GM19372 (cell line): ENCODE measurements around the gene TMEM147.

Source experiments
- ATAC-seq: cut with Tn5 transposase; IDR thresholded peaks from one replicate; pipeline ENCODE4 v1.9.1; 2021; ENCODE audit warnings: mild to moderate bottlenecking, low read depth, moderate library complexity; ENCODE audit not compliant: unreplicated experiment

The TMEM147 gene

DNA sequence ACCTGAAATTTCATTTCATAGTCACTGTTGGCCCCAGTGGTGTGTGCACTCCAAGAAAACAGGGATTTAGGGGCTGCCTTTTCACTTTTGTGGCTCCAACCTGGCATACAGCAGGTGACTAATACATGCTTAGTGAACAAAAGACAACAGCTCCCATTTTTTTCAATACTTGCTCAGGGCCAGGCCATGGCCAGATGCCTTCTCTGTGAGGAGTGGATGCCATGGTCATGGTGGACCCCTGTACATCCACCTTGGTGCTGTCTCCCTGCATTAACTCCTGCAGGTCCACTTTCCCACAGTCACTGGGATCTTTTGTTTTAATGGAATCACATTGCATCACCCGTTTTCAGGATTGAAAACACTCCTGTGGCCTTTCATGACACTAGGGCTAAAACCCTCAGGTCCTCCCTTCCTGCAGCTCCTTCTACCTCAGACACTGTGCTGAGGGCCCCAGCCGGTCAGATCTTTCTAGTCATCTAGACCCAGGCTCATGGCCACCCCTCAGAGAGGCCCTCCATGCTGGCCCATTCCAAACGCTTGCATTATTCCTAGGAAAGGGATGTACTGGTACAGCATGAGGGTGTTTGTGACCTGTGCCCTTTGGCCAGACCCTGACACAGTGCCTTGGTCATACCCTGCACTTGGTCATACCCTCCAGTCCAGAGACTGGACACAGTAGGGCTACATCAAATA lies 1.2 kb upstream of the TMEM147 start:
- ATAC-seq: no peak

DNA sequence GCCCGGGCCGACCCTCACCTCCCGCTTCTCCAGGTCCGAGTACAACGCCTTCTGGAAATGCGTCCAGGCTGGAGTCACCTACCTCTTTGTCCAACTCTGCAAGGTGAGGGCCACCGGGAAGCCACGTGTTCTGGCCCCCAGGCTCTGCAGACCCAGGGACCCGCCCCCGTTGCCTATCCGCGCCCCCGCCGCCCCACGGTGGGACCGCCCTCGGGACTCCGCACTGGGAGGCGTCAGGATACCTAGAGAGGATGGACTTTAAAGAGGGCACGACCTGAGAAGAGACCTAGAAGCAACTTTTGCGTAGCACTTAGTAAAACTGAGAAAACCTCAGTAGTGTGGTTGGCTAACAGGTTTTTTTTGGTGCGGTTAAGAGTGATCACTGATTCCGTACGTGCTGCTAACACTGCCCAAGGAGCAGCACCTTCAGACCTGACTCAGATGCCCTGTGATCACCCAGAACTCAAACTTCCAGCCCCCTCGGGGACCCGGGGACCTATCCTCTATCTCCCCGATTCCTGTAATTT lies 492 bp downstream of the TMEM147 start:
- ATAC-seq: peak; percentile 48

DNA sequence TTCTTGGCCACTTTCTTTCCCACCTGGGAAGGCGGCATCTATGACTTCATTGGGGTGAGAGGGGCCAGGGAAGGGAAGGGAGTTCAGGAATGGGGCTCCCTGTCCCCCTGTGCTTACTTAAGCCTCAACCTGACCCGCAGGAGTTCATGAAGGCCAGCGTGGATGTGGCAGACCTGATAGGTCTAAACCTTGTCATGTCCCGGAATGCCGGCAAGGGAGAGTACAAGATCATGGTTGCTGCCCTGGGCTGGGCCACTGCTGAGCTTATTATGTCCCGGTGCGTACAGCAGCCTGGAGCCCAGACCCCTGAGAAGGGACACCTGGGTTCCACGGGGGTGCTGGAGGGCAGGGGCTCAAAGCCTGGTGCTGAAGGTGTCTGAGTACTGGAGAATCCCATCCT lies 1.1 kb downstream of the TMEM147 start:
- no peak for ATAC-seq

DNA sequence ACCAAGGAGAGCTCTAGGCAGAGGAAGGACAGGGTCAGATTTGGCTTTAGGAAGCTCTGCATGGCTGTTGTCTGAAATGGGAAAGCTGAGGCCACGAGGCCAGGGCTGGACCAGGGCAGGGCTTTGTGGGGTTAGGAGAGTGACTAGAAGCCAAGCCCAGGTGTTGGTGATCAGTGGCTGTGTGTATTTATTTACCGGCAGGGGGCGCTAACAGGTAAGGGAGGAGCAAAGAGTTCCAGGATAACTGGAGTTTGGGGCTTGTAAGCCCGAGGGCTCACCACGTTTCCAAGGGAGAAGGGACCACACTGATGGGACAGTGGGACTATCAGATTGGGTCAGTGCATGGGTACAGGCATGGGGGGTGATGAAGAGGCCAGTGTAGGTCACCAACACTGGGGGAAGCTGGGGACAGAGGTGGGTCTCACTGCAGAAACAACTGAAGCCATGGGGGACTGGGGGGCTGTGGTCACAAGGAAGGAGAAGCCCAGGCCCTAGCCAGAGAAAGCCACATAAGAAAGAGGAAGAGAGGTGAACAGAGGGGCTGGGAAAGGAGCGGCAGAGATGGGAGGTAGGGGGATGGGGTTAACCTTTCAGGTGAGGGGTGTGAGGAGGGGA lies 3.9 kb downstream of the TMEM147 start:
- ATAC-seq: no peak

DNA sequence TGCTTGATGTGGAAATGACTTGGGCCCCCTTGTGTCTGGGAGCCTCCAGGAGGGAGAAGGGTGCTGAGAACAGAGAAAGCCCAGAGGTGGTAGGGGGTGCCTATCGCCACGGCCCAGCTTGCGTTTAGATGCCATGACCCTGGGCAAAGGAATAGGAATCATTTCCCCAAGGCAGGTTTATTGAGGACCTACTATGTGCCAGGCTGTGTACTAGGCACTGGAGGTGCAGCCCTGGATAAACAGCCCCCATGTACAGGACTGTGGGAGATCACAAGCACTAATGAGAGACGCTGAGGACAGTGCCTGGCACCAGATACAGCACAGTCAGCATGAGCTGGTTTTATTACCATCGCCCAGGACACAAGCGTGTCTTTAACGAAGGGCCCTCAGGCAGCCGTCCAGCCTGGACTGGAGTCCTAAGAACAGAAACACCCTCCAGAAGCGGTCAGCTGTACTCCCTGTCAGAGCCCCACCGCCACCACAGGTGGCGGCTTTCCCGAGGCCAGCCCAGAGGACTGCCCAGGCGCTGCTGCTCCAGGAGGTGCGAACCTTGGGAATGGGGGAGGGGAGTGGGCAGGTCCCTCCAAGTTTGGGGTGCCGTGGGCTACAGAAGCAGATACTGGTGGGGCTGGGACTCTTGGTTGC lies 4.6 kb downstream of the TMEM147 start:
- ATAC-seq: no peak

DNA sequence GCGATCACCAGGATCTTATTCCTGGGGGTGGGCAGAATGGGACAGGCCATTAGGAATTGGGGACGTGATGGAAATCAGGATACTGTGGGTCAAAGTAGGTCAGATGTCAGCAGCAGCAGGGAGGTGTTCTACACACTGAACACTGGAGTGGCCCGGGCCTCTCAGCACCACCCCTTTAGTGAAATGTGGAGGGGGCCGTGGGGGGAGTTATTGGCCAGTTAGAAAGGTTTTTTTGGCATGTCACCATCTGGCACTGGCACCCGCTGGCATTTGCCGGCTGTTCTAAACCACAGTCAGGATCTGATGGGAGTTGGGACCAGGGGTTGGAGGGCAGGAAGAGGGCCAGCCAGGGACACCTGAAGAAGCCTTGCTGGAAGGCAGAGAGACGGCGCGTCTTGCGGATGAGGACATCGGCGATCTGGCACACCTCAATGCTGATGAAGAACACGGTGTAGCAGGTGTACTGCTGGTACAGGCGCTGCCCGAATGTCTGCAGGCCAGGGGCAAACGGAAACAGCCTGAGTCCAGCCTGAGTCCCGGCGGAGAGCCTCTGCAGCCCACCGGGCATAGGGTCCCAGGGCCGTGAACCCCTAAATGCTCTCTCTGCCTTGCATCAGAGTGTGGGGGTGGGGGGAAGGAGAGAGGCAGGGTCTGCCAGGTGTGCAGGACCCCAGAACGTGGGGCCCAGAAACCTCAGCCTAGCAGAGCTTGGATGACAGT lies 5.8 kb downstream of the TMEM147 start:
- ATAC-seq: no peak

DNA sequence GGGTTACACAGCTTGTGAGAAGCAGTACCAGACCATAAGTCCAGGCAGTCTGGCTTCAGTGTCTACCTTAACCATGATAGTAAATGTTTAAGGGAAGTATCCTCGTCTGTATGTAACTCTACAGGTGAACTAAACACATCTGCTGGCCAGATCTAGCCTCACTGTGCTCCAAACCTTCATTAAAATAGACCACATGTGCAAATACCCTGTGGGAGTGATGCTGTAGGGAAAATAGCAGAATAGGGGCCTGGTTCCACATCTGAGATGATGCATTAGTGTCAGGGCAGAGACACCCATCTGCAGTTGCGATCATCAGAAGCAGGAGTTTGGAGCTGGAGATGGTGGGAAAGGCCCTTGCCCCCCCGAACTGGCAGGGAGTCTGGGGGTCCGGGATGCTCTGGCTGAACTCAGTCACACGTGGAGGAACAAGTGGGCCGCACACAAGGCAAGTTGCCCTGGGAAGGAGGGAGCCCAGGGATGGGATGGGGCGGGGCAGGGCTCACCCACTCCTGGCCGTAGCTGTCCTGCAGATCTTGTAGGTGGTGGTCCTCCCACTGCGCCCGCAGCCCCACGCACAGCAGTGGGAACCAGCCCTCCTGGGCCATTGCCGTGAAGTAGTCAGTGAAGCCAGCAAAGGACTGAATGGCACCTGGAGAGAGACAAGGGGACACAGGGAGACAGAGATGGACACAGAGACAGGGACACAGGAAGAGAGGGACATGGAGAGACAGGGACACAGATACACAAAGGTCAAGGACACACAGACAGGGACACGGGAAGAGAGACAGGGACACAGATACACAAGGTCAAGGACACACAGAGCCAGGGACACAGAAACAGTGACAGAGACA lies 7.3 kb downstream of the TMEM147 start:
- no peak for ATAC-seq

DNA sequence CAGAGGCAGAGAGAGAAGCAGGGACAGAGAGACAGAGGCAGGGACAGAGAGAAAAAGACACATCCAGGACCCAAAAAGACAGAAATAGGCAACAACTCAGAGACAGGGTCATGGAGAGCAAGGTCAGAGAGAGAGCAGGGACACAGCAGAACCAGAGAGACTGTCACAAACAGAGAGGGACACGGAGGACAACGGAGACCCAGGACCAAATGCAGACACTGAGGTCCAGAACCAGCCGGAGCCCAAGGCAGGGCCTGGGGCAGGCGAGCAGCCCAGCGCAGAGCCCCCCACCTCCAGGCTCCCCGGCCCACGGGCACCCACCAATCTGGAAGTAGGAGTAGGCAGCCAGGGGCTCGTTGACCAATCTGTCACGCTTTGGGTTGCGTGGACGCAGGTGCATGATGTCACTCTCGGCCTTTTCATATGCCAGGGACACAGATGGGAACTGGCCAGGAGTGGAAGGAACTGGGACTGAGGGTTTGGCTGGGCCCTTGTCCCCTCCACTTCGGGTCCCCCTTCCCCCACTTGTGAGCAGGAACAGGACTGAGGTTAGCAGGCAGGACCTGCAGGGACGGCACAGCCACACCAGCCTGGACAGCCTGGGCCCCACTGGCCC lies 8.1 kb downstream of the TMEM147 start:
- no peak for ATAC-seq

DNA sequence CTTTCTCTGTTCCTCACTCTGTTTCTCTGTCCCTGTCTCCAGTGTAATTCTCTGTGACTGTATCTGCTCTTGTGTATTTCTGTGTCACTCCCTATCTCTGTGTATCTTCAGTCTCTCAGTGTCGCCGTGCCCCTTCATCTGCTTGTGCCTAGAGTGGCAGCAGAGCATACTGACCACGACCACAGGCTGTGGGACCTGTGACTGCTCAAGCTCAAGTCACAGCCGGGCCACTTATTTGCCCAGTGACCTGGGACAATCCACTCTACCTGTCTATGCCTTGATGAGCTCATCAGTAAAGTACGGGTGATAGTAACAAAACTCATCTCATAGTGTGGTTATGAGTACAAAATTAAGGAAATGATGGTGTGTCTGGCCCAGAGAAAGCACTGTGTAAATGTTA lies 8.7 kb downstream of the TMEM147 start:
- ATAC-seq: no peak

DNA sequence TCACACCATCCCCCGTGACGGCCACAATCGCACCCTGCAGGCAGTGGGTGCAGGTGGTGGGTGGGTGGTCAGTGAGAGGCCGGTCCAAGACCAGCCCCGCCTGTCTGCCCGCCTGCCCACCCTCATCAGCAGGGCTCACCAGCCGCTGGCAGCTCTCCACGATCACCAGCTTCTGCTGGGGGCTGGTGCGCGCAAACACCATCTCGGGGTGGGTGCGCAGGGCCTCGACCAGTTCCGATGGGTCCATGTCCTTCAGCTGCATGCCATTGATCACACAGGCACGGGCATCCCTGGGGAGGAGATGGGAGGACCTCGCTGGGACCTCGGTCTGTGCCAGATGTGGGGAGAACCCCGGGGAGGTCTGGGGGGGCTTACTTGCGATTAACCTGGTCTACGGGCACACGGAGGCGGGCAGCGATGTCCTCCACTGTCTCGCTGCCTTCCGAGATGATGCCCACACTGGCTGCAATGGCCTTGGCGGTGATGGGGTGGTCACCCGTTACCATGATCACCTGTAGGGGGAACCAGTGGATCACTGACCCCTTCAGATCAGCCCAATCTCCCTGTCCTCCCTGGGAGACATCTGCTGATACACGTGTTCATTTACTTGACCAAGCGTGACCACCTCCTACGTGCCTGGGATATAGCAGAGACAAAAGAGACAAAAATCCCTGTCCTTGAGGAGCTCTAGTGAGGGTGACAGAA lies 10.0 kb downstream of the TMEM147 start:
- ATAC-seq: no peak

DNA sequence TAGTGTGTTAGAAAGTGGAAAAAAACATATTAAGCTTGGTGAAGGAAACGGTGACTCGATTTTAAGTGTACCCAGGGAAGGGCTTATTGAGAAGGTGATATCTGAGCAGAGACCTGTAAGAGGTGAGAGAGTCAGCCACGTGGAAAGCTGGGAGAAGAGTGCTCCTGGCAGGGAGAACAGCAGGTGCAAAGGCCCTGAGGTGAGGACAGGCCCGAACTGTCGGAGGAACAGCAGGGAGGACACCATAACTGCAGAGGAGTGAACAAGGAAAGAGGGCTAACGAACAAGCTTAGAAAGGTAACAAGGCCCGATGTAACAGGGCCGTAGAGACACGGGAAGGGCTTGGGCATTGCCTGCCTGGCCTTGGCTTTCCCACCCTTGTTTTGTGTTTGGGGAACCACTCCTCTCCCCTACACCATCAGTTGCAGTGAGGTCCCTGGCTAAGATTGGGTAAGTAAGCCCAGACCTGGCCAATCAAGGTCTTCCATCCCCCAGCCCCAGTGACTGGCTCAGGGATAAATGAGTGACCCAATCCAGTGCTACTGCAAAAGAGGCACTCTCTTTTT lies 10.7 kb downstream of the TMEM147 start:
- ATAC-seq: no peak

DNA sequence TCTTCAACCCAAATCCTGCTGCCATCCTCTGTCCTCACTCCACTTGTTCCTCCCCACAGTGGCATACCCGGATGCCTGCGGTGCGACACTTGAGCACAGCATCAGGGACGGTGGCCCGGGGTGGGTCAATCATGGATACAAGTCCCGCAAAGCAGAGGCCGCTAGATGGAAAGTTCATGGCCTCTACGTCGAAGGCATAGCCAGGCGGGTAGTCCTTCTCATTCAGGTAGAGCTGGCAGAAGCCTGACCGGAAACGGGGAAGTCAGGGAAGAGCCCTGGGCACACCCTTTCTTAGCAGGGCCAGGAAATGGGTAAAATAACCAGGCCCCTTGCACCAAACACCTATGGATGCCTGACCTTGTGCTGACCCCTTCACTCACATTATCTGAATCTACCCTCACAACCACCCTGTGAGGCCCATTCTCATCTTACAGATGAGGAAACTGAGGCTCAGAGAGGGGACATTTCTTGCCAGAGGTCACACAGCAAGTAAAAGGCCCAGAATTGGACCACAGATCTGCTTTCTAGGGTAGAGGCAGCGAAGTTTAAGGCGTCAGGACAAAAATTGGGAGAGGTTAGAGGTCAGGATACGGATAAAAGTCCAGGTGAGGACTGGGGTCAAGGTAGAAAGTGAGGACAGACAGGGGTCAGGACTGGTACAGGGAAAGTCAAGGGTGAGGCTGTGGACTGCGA lies 11.6 kb downstream of the TMEM147 start:
- ATAC-seq: no peak

DNA sequence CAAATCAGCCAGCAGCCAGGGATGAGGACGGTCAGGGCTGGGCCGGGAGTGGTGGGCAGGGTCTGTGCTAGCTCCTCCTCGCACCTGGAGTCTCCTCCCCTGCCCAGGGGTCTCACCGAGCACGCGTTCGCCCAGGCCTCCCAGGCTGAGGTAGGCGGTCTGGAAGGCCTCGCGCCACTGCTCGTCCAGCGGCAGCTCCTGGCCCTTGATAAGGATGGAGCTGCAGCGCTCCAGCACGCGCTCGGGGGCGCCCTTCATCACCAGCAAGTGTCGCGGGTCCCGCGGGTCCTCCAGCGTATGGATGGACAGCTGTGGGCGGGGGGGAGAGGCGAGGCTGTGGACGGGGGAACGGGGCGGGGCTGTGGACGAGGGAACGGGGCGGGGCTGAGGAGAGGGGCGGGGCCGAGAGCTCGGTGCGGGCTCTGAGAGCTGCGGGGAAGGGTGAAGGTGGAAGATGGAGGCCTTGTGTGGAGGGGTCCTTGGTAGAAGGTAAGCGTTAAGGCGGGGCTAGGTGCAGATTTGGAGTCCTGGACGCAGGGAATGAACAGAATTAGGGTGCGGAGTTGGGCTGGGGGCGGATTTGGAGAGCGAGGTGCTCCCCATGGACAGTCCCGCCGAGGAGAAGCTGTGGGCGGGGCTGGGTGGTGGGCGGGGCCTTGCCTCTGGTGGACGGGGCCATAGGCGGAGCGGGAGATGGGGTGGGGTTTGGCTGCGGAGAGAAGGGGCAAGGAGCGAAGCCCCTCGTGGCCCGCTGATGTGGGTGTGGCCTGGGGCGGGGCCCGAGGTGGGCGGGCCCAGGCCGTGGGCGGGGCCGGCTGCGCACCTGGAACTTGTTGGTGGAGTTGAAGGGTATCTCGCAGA lies 12.3 kb downstream of the TMEM147 start:
- ATAC-seq: no peak

DNA sequence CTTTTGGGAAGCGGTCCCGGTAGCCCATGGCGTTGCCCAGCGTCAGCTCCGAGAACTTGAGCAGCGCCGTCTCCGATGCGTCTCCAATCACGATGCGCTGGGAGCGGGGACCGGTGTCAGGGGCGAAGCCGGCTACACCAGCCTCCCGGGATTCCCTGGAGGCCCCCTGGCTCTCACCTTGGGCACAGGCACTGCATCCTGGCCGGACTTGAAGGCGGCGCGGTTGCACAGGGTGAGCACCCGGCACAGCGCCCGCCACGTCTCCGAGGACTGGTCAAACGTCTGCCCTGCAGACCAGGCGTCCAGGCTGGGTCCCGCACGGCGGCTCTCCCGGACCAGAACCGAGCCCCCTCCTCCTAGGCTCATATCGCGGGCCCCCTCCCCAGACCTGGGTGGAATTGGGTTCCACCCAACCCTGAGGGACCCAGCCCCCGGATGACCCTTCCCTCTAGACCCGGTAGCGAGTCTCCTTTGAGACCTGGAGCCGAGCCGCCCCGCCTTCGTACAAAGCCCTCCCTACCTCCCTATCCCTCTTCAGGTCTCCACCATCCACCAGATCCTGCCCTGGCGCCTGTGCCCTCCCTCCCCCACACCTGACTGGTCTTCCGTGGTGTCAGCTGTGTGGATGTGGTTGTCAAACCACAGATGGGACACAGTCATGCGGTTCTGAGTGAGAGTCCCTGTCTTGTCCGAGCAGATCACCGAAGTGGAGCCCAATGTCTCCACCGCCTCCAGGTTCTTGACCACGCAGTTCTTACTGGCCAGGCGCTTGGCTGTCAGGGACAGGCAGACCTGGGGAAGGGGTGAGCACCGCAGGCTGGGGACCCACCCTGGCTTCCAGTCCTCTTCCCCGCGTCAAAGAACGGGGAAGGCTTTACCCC lies 13.2 kb downstream of the TMEM147 start:
- no peak for ATAC-seq

DNA sequence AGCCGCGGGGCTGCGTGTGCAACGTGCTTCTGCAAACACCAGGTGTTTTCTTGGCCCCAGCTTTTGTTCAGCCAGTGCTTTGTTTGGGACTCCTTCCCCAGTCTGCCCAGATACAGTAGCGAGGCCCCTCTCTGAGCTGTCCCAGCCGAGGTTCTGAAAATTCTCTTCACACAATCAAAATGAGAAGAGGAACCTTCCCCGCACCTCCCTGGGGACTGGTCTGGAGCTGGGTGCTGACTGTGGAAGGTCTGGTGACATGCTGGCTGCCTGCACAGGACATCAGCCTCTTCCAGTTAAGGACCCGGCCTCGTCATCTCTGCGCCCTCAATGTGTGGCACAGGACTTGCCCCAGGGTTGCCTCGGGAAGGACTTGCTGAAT lies 13.8 kb downstream of the TMEM147 start:
- no peak for ATAC-seq

DNA sequence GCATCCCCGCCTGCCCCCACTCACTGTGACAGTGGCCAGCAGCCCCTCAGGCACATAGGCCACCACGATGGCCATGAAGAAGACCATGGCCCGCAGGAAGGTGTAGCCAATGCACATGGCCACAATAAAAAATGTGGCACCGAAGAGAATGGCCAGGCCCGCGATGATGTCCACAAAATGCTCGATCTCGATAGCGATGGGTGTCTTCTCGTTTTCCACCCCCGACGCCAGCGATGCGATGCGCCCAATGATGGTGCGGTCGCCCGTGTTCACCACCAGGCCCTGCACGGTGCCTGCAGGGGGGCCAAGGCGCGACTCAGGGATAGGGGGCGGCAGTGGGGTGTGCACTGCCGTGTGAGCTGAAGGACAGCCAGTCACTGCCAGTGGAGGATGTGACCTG lies 14.4 kb downstream of the TMEM147 start:
- ATAC-seq: no peak
